Memory B cell (primary cell): ENCODE data around the gene BRCA1.
"Not testable (repeated sequence)": the region's sequence is repeated elsewhere in the genome, so short reads cannot be mapped to it uniquely, and the experiment has no call there.

Experiments used
- ATAC-seq: fragments of 150-1000 bp; cut with Tn5 transposase; 2 replicates; pipeline ENCODE4 v1.10.0; 2021; ENCODE audit warnings: low read depth, mild to moderate bottlenecking, moderate library complexity
- DNase-seq, 2 donors: peaks; one replicate each; pipeline ENCODE4 v3.0.0; 2022; ENCODE audit warnings: low spot score in 2 of 2
- H3K27ac Mint-ChIP-seq: one replicate; pipeline ENCODE4 v1.8.0; 2022; ENCODE audit warnings: mild to moderate bottlenecking, moderate library complexity, mixed read lengths
- H3K27me3 Mint-ChIP-seq: one replicate; pipeline ENCODE4 v1.8.0; 2022; ENCODE audit warnings: mixed read lengths
- H3K36me3 Mint-ChIP-seq: one replicate; pipeline ENCODE4 v1.8.0; 2022; ENCODE audit warnings: mild to moderate bottlenecking, mixed read lengths
- H3K4me1 Mint-ChIP-seq: one replicate; pipeline ENCODE4 v1.8.0; 2022; ENCODE audit warnings: mixed read lengths
- H3K4me3 Mint-ChIP-seq: one replicate; pipeline ENCODE4 v1.8.0; 2022; ENCODE audit warnings: mild to moderate bottlenecking, moderate library complexity, mixed read lengths
- H3K9me3 Mint-ChIP-seq: one replicate; pipeline ENCODE4 v1.8.0; 2022; ENCODE audit warnings: mixed read lengths

Gene BRCA1

DNA sequence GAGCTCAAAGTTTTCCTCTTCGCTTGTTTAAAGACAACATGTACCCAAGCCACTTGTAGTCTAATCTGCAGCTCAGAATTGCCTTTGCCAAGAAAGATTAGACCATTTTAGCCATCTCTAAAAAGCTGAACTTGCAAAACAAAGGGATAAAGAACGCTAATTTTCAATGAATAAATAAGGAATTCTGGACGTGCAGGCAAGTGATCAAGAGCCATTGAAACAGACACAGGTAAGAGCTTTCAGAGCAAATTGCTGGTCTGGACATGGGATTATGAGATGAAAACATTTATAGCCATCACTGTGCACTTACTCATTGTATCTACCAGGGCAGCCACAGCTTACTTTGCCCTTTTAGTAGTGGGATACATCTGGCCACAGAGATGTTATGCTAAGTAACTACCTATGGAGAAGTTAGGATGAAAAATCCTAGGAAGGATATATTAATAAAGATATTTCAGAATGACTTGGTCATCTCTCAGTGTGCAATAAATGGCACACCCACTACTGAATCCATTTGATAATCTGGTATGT is 55.7 kb downstream of the BRCA1 start:
- H3K36me3 Mint-ChIP-seq, result no peaks in the 10 kb centered on the region
- H3K27ac Mint-ChIP-seq, result no peak overlapping the region
- no peaks in the 10 kb centered on the region for H3K27me3 Mint-ChIP-seq
- DNase-seq (no peak), ATAC-seq (no peak)
- H3K9me3 Mint-ChIP-seq, result no peaks in the 10 kb centered on the region
- H3K4me3 Mint-ChIP-seq, result no peak overlapping the region
- no peaks in the 10 kb centered on the region for H3K4me1 Mint-ChIP-seq

- Mint-ChIP-seq H3K4me3 (no peak overlapping the region), H3K9me3 (no peaks in the 10 kb centered on the region), H3K36me3 (no peaks in the 10 kb centered on the region), H3K27ac (no peak overlapping the region), H3K27me3 (no peaks in the 10 kb centered on the region), H3K4me1 (no peaks in the 10 kb centered on the region)
- no peak for ATAC-seq
- no peak for DNase-seq
Measured at GRCh38 chr17:43068570-43069367, 56.4 kb downstream of the BRCA1 start.

GRCh38 chr17:43062984-43063638 is 62.1 kb downstream of the BRCA1 start:
- ATAC-seq (no peak), DNase-seq (no peak)
- H3K36me3 Mint-ChIP-seq, result peaks cover 2% of the 10 kb centered on the region
- H3K4me1 Mint-ChIP-seq, result no peaks in the 10 kb centered on the region
- no peaks in the 10 kb centered on the region for H3K9me3 Mint-ChIP-seq
- H3K27me3 Mint-ChIP-seq, result no peaks in the 10 kb centered on the region
- H3K27ac Mint-ChIP-seq, result no peak overlapping the region
- no peak overlapping the region for H3K4me3 Mint-ChIP-seq

DNA sequence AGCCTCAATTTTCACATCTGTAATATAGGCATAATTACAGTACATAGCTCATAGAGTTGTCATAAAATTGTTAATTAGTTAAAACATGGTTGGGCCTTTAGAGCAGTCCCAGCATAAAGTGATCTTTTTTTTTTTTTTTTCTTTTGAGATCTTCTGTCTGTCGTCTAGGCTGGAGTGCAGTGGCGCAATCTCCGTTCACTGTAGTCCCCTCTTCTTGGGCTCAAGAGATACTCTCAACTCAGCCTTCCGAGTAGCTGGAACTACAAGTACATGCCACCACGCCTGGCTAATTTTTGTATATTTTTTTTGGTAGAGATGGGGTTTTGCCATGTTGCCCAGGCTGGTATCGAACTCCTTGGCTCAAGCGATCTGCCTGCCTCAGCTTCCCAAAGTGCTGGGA is 69.1 kb downstream of the BRCA1 start:
- Mint-ChIP-seq H3K4me1 (no peaks in the 10 kb centered on the region), H3K4me3 (no peak overlapping the region), H3K27ac (no peak overlapping the region), H3K9me3 (no peaks in the 10 kb centered on the region), H3K27me3 (no peaks in the 10 kb centered on the region), H3K36me3 (peaks cover 8% of the 10 kb centered on the region)
- ATAC-seq (no peak), DNase-seq (no peak)

- H3K4me1 Mint-ChIP-seq, H3K36me3 Mint-ChIP-seq, H3K27ac Mint-ChIP-seq, H3K9me3 Mint-ChIP-seq, ATAC-seq, H3K27me3 Mint-ChIP-seq, H3K4me3 Mint-ChIP-seq, DNase-seq: not testable (repeated sequence)
Measured at GRCh38 chr17:43053008-43053407, 72.2 kb downstream of the BRCA1 start.

DNA sequence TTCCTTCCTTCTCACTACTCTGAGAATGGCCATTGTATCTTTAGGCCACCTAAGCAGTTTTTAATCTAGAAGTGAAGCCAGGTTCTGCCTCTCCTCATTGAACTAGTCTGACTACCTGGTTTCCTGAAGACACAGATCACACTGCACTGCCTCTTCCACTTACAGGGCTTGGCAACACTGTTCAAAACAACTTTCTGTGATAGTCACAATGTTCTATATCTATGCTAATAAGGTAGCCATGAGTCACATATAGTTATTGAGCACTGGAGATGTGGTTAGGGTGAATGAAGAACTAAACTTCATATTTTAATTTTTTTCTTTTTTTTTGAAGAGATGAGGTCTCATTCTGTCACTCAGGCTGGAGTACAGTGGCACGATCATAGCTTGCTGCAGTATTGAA is 73.2 kb downstream of the BRCA1 start:
- no peak for ATAC-seq
- no peak for DNase-seq
- Mint-ChIP-seq H3K9me3 (no peaks in the 10 kb centered on the region), H3K27ac (no peak overlapping the region), H3K36me3 (peaks cover 8% of the 10 kb centered on the region), H3K4me3 (no peak overlapping the region), H3K4me1 (no peaks in the 10 kb centered on the region), H3K27me3 (no peaks in the 10 kb centered on the region)

DNA sequence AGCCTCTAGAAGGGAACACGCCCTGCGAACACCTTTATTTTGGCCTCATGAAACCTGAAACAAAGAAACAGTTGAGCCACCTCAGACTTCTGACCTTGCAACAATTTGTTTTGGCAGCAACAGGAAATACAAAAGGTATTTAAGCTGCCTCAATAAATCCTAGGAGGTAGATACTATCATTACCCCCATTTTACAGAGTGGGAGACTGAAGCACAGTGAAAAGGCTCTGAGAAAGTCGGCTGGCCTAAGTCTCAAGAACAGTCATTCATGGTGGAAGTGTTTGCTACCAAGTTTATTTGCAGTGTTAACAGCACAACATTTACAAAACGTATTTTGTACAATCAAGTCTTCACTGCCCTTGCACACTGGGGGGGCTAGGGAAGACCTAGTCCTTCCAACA is 81.1 kb downstream of the BRCA1 start:
- H3K9me3 Mint-ChIP-seq, result no peaks in the 10 kb centered on the region
- ATAC-seq (no peak), DNase-seq (no peak)
- no peak overlapping the region for H3K27ac Mint-ChIP-seq
- H3K36me3 Mint-ChIP-seq, result no peaks in the 10 kb centered on the region
- H3K4me3 Mint-ChIP-seq, result no peak overlapping the region
- H3K4me1 Mint-ChIP-seq, result no peaks in the 10 kb centered on the region
- H3K27me3 Mint-ChIP-seq, result no peaks in the 10 kb centered on the region

DNA sequence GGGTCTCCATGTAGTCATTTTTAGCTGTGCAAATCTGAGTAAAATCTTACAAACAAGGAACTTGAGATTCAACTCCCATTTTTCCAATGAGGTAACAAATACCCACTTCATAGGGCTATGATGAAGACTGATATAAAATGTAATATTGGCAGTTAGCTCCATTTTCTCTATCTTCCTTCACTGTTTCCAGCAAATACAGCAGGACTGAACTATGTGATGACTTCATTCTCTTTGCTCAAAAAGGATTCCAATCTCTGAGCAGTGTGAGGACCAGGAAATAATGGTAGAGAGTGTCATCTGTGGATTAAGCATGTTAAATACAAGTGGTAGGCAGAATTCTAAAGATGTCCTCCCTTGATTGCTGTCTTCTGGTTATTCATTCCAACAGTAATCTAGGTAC is 81.9 kb downstream of the BRCA1 start:
- no peak overlapping the region for H3K27ac Mint-ChIP-seq
- DNase-seq (no peak), ATAC-seq (no peak)
- no peak overlapping the region for H3K4me3 Mint-ChIP-seq
- no peaks in the 10 kb centered on the region for H3K36me3 Mint-ChIP-seq
- H3K4me1 Mint-ChIP-seq, result no peaks in the 10 kb centered on the region
- no peaks in the 10 kb centered on the region for H3K9me3 Mint-ChIP-seq
- no peaks in the 10 kb centered on the region for H3K27me3 Mint-ChIP-seq

GRCh38 chr17:43042025-43042628 is 83.0 kb downstream of the BRCA1 start:
- Mint-ChIP-seq H3K27me3 (no peaks in the 10 kb centered on the region), H3K4me3 (no peak overlapping the region), H3K4me1 (no peaks in the 10 kb centered on the region), H3K27ac (peak overlapping the region; percentile 26), H3K36me3 (no peaks in the 10 kb centered on the region), H3K9me3 (no peaks in the 10 kb centered on the region)
- DNase-seq (no peak), ATAC-seq (no peak)

DNA sequence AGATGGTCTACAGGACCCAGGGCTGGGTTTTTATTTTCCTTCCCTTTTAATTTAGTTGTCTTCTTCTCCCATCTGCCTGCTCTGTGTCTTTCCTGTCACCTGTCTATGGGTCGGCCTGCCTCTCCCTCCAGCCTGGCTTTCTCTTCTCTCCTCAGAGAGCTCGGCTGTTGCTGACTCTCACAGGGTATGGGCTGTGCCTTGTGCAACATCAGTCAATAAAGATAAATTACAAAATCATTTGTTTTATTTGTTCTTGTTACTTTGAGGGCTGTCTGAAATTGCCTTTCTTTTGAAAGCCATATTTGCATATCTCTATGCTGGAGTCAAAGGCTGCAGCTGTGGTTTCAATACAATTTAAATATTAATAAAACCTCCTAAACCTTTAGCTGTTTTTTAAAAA is 84.5 kb downstream of the BRCA1 start:
- DNase-seq (no peak), ATAC-seq (no peak)
- Mint-ChIP-seq H3K4me1 (no peaks in the 10 kb centered on the region), H3K36me3 (no peaks in the 10 kb centered on the region), H3K27ac (no peak overlapping the region), H3K4me3 (no peak overlapping the region), H3K27me3 (no peaks in the 10 kb centered on the region), H3K9me3 (no peaks in the 10 kb centered on the region)

- Mint-ChIP-seq H3K27me3 (no peaks in the 10 kb centered on the region), H3K9me3 (no peaks in the 10 kb centered on the region), H3K4me3 (no peak overlapping the region), H3K27ac (no peak overlapping the region), H3K4me1 (no peaks in the 10 kb centered on the region), H3K36me3 (no peaks in the 10 kb centered on the region)
- ATAC-seq (no peak), DNase-seq (no peak)
Measured at GRCh38 chr17:43039646-43040045, 85.5 kb downstream of the BRCA1 start.

- Mint-ChIP-seq H3K9me3 (no peaks in the 10 kb centered on the region), H3K27me3 (no peaks in the 10 kb centered on the region), H3K27ac (no peak overlapping the region), H3K4me3 (no peak overlapping the region), H3K36me3 (no peaks in the 10 kb centered on the region), H3K4me1 (no peaks in the 10 kb centered on the region)
- no peak for DNase-seq
- ATAC-seq, result no peak
Measured at GRCh38 chr17:43034894-43035293, 90.3 kb downstream of the BRCA1 start.

DNA sequence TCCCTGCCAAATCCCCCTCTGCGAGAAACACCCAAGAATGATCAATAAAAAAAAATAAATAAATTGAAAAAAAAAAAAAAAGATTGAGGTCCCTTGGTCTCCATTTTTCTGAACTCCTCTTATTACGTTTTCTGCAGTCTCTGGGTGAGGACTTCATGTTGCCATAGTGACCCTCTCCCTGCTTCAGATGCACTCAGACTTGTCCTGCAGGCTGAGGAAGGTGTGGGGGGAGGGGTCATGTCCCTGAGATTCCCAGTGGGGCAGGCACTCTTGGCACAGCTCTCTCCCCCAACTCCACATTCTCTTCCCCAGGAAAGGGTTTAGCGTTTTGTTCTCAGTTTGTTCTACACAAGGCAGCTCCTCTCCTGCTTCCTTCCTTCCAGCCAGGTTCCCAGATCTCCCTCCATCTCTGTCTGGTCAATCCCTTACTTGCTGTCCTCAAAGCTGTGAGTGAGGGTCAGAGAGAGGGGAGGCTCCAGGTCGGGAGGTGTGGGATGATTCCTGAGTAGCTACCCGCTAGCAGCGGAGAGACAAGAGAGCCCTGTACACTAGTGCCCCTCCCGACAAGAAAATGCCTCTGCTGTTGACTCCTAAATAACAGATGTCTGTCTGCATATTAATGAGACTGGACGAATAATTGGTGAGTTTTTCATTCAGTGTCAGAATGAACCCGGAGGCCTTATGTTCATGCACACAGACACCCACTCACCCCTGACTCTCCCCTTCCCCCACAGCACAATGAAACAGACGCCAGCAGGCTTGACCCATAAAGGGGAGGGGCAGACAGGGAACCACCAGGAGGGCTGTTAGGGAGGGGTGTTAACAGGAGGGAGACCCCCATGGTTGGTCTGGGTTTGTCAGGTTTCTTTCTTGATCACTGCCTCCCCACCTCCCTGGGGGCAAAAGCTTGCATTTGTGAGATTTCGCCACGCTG is 90.9 kb downstream of the BRCA1 start:
- Mint-ChIP-seq H3K27me3 (no peaks in the 10 kb centered on the region), H3K27ac (no peak overlapping the region), H3K36me3 (no peaks in the 10 kb centered on the region), H3K4me3 (no peak overlapping the region), H3K4me1 (no peaks in the 10 kb centered on the region), H3K9me3 (no peaks in the 10 kb centered on the region)
- ATAC-seq (no peak), DNase-seq (no peak)

GRCh38 chr17:43031666-43032065 is 93.5 kb downstream of the BRCA1 start:
- ATAC-seq (no peak), DNase-seq (no peak)
- H3K27ac Mint-ChIP-seq, result no peak overlapping the region

More at GRCh38 chr17:43031666-43032065, 93.5 kb downstream of the BRCA1 start:
- H3K9me3 Mint-ChIP-seq, result no peaks in the 10 kb centered on the region
- no peaks in the 10 kb centered on the region for H3K27me3 Mint-ChIP-seq
- H3K4me1 Mint-ChIP-seq, result peaks cover 3% of the 10 kb centered on the region
- H3K36me3 Mint-ChIP-seq, result no peaks in the 10 kb centered on the region
- H3K4me3 Mint-ChIP-seq, result no peak overlapping the region
